Common myeloid progenitor, CD34-positive (primary cell): ENCODE data around the gene DNAJC13.
A peak's percentile ranks its signal among the peaks of the same experiment; 100 is the strongest.

ENCODE experiments used
- CTCF ChIA-PET: fragments of 350-600 bp; sonication (Branson Sonifier 250); formaldehyde crosslinking; loops from one replicate; lab custom pipeline; 2021; ENCODE audit warnings: antibody characterized with exemption; lab: Charles Lee
- POLR2A ChIA-PET: fragments of 350-600 bp; sonication (Branson Sonifier 250); formaldehyde crosslinking; loops from one replicate; lab custom pipeline; 2021; ENCODE audit warnings: antibody characterized with exemption; lab: Charles Lee
- DNase-seq, 3 donors: peaks; one replicate each; pipeline versions ENCODE4 v3.0.0 to v3.0.0-alpha.2; 2013
- H3K27ac ChIP-seq, 2 experiments: 1 replicate in 1 of 2; 2 replicates in 1 of 2; pipeline ENCODE4 v1.7.0; 2013; ENCODE audit warnings: inconsistent platforms in 2 of 2, low read length in 2 of 2, mild to moderate bottlenecking in 2 of 2, low read depth in 1 of 2, moderate library complexity in 1 of 2; ENCODE audit not compliant: severe bottlenecking in 2 of 2, insufficient read depth in 1 of 2, poor library complexity in 1 of 2
- H3K27me3 ChIP-seq, 5 experiments: replicated peaks in 2 of 5; 1 replicate in 3 of 5; 2 replicates in 2 of 5; pipeline versions ENCODE4 v1.6.1 to v1.7.0; 2013; ENCODE audit warnings: low read length in 4 of 5, mild to moderate bottlenecking in 2 of 5, moderate library complexity in 2 of 5, inconsistent platforms in 1 of 5; ENCODE audit not compliant: insufficient read depth in 5 of 5, control insufficient read depth in 4 of 5
- H3K36me3 ChIP-seq, 4 experiments: 1 replicate in 2 of 4; 2 replicates in 2 of 4; pipeline versions ENCODE4 v1.6.1 to v1.7.0; 2013; ENCODE audit warnings: low read length in 3 of 4, control low read depth in 1 of 4, mild to moderate bottlenecking in 1 of 4; ENCODE audit not compliant: control insufficient read depth in 4 of 4, insufficient read depth in 4 of 4
- H3K4me1 ChIP-seq, 4 experiments: 1 replicate in 3 of 4; 2 replicates in 1 of 4; pipeline versions ENCODE4 v1.6.1 to v1.7.1; 2013; ENCODE audit warnings: low read length in 3 of 4, mild to moderate bottlenecking in 3 of 4, control low read depth in 1 of 4, inconsistent platforms in 1 of 4, moderate library complexity in 1 of 4; ENCODE audit not compliant: control insufficient read depth in 4 of 4, insufficient read depth in 4 of 4; ENCODE audit errors: control extremely low read depth in 1 of 4
- H3K4me3 ChIP-seq, 7 experiments: 1 replicate in 4 of 7; 2 replicates in 3 of 7; pipeline versions ENCODE4 v1.5.1 to v1.7.0; 2013; ENCODE audit warnings: mild to moderate bottlenecking in 7 of 7, low read length in 6 of 7, moderate library complexity in 6 of 7, inconsistent platforms in 2 of 7, low read depth in 2 of 7, control low read depth in 1 of 7; ENCODE audit not compliant: insufficient read depth in 4 of 7, control insufficient read depth in 1 of 7; ENCODE audit errors: extremely low read depth in 1 of 7
- H3K9me3 ChIP-seq, 5 experiments: 1 replicate in 4 of 5; 2 replicates in 1 of 5; pipeline versions ENCODE4 v1.6.1 to v1.7.1; 2013; ENCODE audit warnings: low read length in 4 of 5, mild to moderate bottlenecking in 2 of 5, inconsistent platforms in 1 of 5, low read depth in 1 of 5, moderate library complexity in 1 of 5; ENCODE audit not compliant: control insufficient read depth in 4 of 5, insufficient read depth in 2 of 5; ENCODE audit errors: control extremely low read depth in 1 of 5
- WGBS: methylation state at CpG from one replicate; pipeline ENCODE4 v1.1.5; 2013; ENCODE audit not compliant: insufficient coverage; 5-methylcytosine and 5-hydroxymethylcytosine counted together

The DNAJC13 gene

DNA sequence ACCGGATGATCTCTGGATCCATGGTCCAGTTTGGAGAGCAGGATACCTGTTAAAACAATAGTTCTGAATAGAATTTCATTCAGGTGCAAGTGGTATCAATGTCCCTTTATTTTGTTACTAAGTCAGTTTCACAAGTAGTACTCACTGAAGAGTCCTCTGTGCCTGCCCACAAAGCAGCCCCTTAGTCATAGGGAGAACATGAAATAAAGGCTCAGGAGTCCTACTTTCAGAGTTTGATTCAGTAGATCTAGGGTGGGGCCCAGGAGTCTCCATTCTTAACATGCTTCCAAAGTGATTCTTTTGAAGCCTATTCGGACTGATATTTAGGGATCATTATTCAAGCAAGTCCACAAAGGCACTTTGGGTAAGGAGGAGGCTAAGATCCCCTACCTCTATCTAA lies 100.0 kb downstream of the DNAJC13 start:
- H3K27ac ChIP-seq: no peak overlapping the region
- no peaks in the 10 kb centered on the region for H3K9me3 ChIP-seq
- POLR2A ChIA-PET: no interaction called here
- WGBS: 100% methylated on average over 2 of the region's 2 CpGs
- no peak overlapping the region for H3K4me3 ChIP-seq
- no peak for DNase-seq
- CTCF ChIA-PET: no interaction called here
- H3K27me3 ChIP-seq: no peaks in the 10 kb centered on the region
- H3K4me1 ChIP-seq: no peaks in the 10 kb centered on the region
- peaks cover 30 to 77% (median 53%) of the 10 kb centered on the region in 4 experiments for H3K36me3 ChIP-seq

DNA sequence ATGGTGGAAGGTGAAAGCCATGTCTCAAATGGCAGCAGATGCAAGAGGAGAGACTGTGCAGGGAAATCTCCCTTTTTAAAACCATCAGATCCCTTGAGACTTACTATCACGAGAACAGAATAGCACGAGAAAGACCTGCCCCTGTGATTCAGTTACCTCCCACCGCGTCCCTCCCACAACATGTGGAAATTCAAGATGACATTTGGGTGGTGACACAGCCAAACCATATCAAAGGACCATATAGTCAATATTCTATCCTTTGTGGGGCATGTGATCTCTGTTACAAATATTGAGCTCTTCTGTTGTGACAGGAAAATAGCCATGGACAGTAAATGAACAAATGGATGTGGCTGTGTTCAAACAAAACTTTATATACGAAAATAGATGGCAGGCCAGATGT lies 102.6 kb downstream of the DNAJC13 start:
- WGBS: 100% methylated on average over 3 of the region's 5 CpGs

DNA sequence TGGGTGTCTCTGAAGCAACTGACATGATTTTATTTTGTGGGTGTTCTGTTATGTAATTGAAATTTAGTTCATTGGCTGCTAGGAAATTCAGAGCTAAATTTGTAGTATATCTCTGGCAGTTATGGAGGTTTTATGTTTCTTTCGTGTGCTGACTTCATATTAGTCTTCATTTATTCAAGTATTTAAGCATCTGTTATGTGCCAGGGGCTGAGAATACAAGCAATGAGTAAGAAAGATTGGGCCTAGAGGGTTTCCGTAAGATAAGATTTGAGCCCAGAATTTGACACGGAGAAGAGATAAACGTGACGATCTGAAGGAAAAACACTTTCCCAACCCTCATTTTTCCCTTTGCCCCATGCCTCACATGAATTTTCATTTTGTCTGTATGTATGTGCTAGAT lies 104.6 kb downstream of the DNAJC13 start:
- Histone ChIP-seq H3K27ac (no peak overlapping the region), H3K27me3 (no peaks in the 10 kb centered on the region), H3K9me3 (no peaks in the 10 kb centered on the region), H3K4me1 (no peaks in the 10 kb centered on the region), H3K4me3 (no peak overlapping the region), H3K36me3 (peaks cover 25 to 74% (median 53%) of the 10 kb centered on the region in 4 experiments)
- no CpG with 5 or more reads among the region's 5 CpGs for WGBS
- DNase-seq: no peak
- ChIA-PET POLR2A (no interaction called here), CTCF (interaction anchor here (0.7 to 2.2 kb wide), 5 partner anchors 12 to 165 kb away, joined by 3 to 7 read pairs (median 3); no protein-coding TSS in a partner anchor)

More for the DNA sequence above, 102.6 kb downstream of the DNAJC13 start:
- H3K4me3 ChIP-seq: no peak overlapping the region
- H3K27me3 ChIP-seq: no peaks in the 10 kb centered on the region
- no peak for DNase-seq
- H3K36me3 ChIP-seq: peaks cover 27 to 80% (median 54%) of the 10 kb centered on the region in 4 experiments
- ChIA-PET CTCF (interaction anchor here (1.0 to 2.2 kb wide), 3 partner anchors 11 to 165 kb away, joined by 3 to 7 read pairs (median 4); no protein-coding TSS in a partner anchor), POLR2A (no interaction called here)
- H3K9me3 ChIP-seq: no peaks in the 10 kb centered on the region
- H3K27ac ChIP-seq: no peak overlapping the region
- H3K4me1 ChIP-seq: no peaks in the 10 kb centered on the region

DNA sequence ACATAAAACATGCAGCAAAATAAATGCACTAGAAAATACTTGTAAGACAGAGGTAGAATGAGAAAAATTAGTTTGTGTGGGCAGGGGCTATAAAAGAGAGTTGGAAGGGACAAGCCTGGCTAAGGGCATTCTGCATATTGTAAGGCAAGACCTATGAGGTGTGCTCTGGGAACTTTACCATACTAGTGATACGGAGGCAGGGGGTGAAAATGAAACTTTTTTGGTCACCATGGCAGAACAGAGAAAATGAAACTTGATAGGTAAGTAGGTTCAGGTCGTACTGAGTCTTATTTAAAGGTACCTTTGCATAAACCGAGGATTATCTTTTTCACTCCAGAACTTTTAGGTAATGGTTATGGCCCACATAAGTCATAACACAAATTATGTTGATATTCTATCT lies 105.1 kb downstream of the DNAJC13 start:
- POLR2A ChIA-PET: no interaction called here

DNA sequence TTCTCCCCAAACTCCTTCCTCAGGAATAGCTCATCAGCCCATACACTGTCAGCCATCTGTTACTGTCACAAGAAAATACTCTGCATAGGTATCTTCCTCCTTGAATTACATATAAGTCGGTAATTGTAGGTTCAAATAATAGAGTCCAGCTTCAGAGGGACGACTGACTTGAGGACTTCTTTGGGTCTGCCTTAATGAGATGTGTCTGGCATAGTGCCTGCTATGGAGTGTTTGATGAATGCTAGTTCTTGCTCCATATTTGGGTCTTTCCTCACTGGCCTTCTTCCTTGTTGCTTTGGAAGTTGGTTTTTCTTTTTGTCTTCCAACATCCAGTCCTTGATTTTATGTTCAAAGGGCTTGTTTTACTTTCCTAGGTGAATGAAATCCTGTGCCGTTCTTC lies 113.3 kb downstream of the DNAJC13 start:
- no peak for DNase-seq
- POLR2A ChIA-PET: no interaction called here
- CTCF ChIA-PET: interaction anchor here (1.0 to 1.7 kb wide), 4 partner anchors 10 to 111 kb away, joined by 3 to 5 read pairs (median 4); no protein-coding TSS in a partner anchor
- 95% methylated on average over 3 of the region's 3 CpGs for WGBS
- Histone ChIP-seq H3K27ac (no peak overlapping the region), H3K4me3 (no peak overlapping the region), H3K9me3 (no peaks in the 10 kb centered on the region), H3K4me1 (no peaks in the 10 kb centered on the region), H3K36me3 (peaks cover 23 to 62% (median 51%) of the 10 kb centered on the region in 4 experiments), H3K27me3 (no peaks in the 10 kb centered on the region)

More for the DNA sequence above, 105.1 kb downstream of the DNAJC13 start:
- Histone ChIP-seq H3K27ac (no peak overlapping the region), H3K4me1 (no peaks in the 10 kb centered on the region), H3K9me3 (no peaks in the 10 kb centered on the region), H3K4me3 (no peak overlapping the region), H3K27me3 (no peaks in the 10 kb centered on the region), H3K36me3 (peaks cover 22 to 73% (median 52%) of the 10 kb centered on the region in 4 experiments)
- no CpG with 5 or more reads among the region's 3 CpGs for WGBS
- no peak for DNase-seq
- CTCF ChIA-PET: interaction anchor here (1.3 to 2.2 kb wide), 2 partner anchors 12 to 166 kb away, joined by 3 to 7 read pairs; no protein-coding TSS in a partner anchor

DNA sequence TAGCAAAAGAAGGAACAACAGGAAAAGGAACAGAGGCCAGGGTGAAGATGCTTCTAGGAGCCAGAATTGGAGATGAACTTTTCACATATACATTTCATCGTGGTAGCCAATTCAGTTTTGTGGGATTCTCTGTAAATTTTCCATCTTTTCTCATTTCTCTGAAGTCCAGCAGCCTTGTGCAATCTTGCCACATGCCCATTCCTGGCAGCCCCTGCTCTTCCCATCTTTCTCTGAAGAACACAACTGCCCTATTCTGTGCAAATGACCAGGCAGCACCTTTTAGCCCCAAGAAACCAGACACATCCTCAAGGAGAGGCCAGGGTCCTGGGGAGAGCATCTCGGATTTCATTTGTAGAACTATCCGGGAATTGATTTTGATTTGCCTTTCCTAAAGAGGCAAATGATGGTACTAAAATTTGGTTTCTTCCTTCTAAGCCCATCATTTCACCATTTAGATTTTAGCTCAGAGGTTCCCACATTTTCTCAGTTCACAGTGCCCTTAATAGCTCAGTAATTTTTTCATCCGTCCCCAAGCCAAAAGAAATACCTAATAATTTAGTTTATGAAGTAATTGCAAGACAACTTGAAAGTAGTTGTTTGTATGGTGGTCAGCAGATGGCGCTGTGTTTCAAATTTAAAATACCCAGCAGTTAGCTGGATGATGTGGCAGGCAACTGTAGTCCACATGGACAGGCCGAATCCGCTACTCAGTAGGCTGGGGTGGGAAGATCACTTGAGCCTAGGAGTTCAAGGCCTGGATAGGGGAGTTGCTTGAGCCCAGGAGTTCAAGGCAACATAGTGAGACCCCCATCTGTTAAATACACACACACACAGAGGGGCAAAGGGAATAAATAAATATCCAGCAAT lies 118.5 kb downstream of the DNAJC13 start:
- ChIA-PET POLR2A (no interaction called here), CTCF (interaction anchor here (0.9 to 10.2 kb wide), 20 partner anchors 8 to 149 kb away, joined by 3 to 179 read pairs (median 4); no protein-coding TSS in a partner anchor)
- H3K4me3 ChIP-seq: no peak overlapping the region
- H3K9me3 ChIP-seq: no peaks in the 10 kb centered on the region
- H3K27me3 ChIP-seq: no peaks in the 10 kb centered on the region
- peak; percentile 73 to 88 (median 81) for DNase-seq
- no peak overlapping the region for H3K27ac ChIP-seq
- peaks cover 17 to 50% (median 40%) of the 10 kb centered on the region in 4 experiments for H3K36me3 ChIP-seq
- no peaks in the 10 kb centered on the region for H3K4me1 ChIP-seq
- WGBS: 77% methylated on average over 6 of the region's 7 CpGs
